Pulmonary artery endothelial cell (primary cell): ENCODE measurements around the gene AIMP1. TPM values are rescaled to one million over a fixed set of nuclear protein-coding genes. Genes with fewer than 3 reads are reported as not detected.

Experiments used
- total RNA-seq: library from RNA; depleted of rRNA; stranded (reverse); fragments of >200 nt; gene quantifications from 2 replicates; pipeline ENCODE4 v1.2.3, GENCODE V29; 2014

Gene AIMP1
- total RNA-seq, 1 donor from 2014 or later = 22.6 TPM

Other genes starting within 250 kb of the AIMP1 start
- gene TBCK, start 341 bp upstream of the AIMP1 start, total RNA-seq = 10.7 and 38.2 TPM in 2 replicates
- not detected in 2 replicates for gene GIMD1, start 52.2 kb downstream of the AIMP1 start, total RNA-seq